Mucosa of descending colon (tissue), 3 donors: Measurements from ENCODE around the gene UNC5C. TPM values are rescaled to one million over a fixed set of nuclear protein-coding genes. Genes with fewer than 3 reads are reported as not detected.

Experiments
- ATAC-seq: fragments of 200-7000 bp; cut with Tn5 transposase; one replicate; pipeline ENCODE4 v1.9.1; 2020; ENCODE audit warnings: mild to moderate bottlenecking, moderate library complexity
- DNase-seq, 3 donors: peaks; one replicate each; pipeline ENCODE4 v3.0.0-alpha.2; 2020
- H3K36me3 ChIP-seq: fragments of 200-600 bp; one replicate; pipeline ENCODE4 v1.8.0; 2021; ENCODE audit warnings: low read depth, mild to moderate bottlenecking
- H3K4me1 ChIP-seq: fragments of 200-600 bp; one replicate; pipeline ENCODE4 v1.8.0; 2021; ENCODE audit warnings: low read depth, mild to moderate bottlenecking
- H3K4me3 ChIP-seq: fragments of 200-600 bp; one replicate; pipeline ENCODE4 v1.8.0; 2021; ENCODE audit warnings: mild to moderate bottlenecking
- H3K9me3 ChIP-seq: fragments of 200-600 bp; one replicate; pipeline ENCODE4 v1.8.0; 2021; ENCODE audit warnings: mild to moderate bottlenecking
- CTCF ChIP-seq: fragments of 200-600 bp; IDR thresholded peaks from one replicate; pipeline ENCODE4 v1.8.0; 2022; ENCODE audit warnings: antibody characterized with exemption, mild to moderate bottlenecking
- intact Hi-C, 2 donors: fragments of 100-400 bp; cut with DNase I in 1 of 2; cut with micrococcal nuclease in 1 of 2; formaldehyde crosslinking; loops; one replicate each; pipeline versions ENCODE4 v1.11.0 to v1.11.1; 2022; cut with DNase I, micrococcal nuclease
- total RNA-seq, 3 donors: library from RNA; stranded (reverse); fragmentation: NEBNext Ultra II Directional in 2 of 3; extraction: Animal tissue kit (Norgen Biotek cat#: 25700) in 2 of 3; gene quantifications; one replicate each; pipeline versions ENCODE4 v1.2.1 to v1.2.4, GENCODE V29; 2021 to 2023
- donor health status: DM: no; HTN: no; CAD: no; lungs with moderate emphysema.
- donor health status: DM: no; HTN: no; CAD: no.
- donor health status: DM: no; HTN: yes; CAD: no.

The UNC5C gene
- total RNA-seq, 3 donors from 2014 or later, result 3.1 to 7.2 (median 4.6) TPM

DNA sequence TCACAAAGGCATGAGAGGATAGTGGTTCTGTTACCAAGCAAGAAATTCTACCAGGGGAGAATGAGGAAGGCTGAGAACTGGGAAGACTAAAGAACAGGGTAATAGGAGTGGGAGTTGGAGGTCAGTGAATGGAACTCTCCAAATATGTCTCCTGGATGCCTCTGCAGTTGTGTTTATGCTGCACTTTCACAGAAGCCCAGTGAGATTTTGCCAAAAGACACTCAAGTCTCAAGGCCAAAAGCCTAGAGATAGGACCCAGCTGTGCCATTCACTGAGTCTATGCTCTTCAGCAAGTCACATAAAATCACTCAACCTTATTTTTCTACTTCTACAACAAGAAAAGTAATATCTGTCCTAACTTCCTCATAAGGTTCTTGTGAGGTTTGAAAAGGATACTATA, 285.4 kb downstream of the UNC5C start:
- H3K9me3 ChIP-seq, result no peaks in the 10 kb centered on the region
- DNase-seq (no peak), ATAC-seq (no peak)
- no peaks in the 10 kb centered on the region for H3K36me3 ChIP-seq
- intact Hi-C loops, result no loop called here
- TF ChIP-seq CTCF, result no peak
- no peak overlapping the region for H3K4me3 ChIP-seq
- no peaks in the 10 kb centered on the region for H3K4me1 ChIP-seq

DNA sequence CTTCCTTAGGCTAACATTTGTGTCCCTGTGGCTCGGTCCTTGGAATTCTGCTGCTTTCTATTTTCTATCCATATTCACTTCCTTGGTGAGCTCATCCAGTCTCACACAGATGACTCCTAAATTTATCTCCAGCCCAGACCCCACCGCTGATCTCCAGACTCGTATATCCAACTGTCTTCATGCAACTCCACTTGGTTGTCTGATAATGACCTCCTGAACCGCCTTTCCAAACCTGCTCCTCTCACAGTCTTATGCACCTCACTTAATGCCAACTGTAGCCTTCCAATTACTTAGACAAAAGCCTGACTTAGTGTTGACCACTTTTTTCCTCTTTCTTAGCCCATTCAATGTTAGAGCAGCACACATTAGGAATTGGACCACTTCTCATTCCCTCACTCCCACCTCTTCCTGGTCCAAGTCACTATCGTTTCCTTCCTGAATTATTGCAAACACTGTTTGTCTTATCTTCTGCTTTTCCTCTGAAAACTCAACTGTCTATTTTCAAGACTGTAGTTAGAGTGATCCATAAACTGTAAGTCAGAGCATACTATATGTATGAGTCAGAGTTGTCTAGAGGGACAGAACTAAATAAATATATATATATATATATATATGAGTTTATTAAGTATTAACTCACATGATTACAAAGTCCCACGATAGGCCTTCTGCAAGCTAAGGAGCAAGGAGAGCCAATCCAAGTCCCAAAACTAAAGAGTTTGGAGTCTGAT, 292.5 kb downstream of the UNC5C start:
- intact Hi-C loops, result no loop called here
- TF ChIP-seq CTCF, result no peak
- DNase-seq (no peak), ATAC-seq (no peak)
- Histone ChIP-seq H3K4me3 (no peak overlapping the region), H3K9me3 (no peaks in the 10 kb centered on the region), H3K4me1 (no peaks in the 10 kb centered on the region), H3K36me3 (no peaks in the 10 kb centered on the region)

DNA sequence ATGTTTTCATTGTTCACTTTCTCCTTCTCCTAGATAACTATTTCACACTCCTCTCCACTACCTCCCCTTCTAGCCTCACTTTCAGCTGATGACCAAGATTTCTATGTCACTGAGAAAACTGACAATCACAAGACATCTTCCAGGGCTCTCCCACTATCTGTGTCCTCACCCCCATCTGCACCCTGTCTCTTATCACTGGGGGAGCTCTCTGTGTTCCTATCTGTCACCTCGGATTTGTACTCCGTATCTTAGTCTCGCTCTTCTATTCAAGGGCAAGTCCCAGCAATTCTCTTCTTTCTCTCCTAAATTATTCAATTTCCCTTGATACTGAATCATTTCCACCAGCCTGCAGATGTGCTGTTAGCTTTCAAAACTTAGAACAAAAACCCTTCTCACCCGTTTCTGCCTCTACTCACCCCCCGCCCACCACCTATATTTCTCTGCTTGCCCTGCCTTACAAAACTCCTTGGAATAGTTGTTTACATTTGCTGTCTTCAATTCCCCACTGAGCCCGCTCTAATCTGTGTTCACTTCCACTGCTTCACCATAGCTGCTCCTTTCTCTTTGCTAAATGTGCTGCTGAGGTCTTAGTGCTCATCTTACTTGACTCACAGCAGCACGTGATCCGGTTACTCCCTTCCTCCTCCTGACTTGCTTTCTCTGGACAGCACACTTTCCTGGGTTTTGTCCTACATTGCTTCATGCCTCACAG, 293.2 kb downstream of the UNC5C start:
- Histone ChIP-seq H3K9me3 (no peaks in the 10 kb centered on the region), H3K36me3 (no peaks in the 10 kb centered on the region), H3K4me1 (no peaks in the 10 kb centered on the region), H3K4me3 (no peak overlapping the region)
- TF ChIP-seq CTCF, result no peak
- ATAC-seq (no peak), DNase-seq (no peak)
- intact Hi-C loops, result no loop called here

- DNase-seq (no peak), ATAC-seq (no peak)
- H3K4me3 ChIP-seq, result no peak overlapping the region
- TF ChIP-seq CTCF, result no peak
- no peaks in the 10 kb centered on the region for H3K9me3 ChIP-seq
- no peaks in the 10 kb centered on the region for H3K4me1 ChIP-seq
- H3K36me3 ChIP-seq, result no peaks in the 10 kb centered on the region
- intact Hi-C loops, result no loop called here
Observed at GRCh38 chr4:95251568-95251967, 297.2 kb downstream of the UNC5C start.

DNA sequence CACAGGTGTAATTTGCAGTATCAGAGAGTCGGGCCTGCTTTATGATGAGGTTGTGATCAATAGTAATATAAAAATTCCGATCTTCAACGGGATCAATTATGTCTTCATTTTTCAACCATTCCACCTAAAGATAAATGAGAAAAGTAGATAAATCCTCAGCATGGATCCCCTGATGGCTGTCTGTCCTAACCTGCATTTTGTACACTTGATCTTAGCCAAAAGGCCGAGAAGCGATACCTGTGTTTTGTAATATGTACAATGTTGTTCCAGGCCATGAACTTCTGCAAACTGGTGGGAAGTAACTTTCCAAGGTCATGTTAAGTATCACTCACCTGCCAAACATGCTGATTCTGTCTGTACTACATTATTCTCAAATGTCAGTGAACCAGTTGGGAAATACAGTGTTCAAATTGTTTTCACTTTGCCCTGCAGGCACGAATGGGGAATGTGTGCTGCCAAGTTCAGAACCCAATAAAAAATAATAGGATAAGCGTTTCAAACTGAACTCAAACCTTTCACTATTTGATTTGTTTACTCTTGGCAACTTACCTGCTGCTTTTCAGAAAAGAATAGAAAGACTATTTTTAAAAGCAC, 298.1 kb downstream of the UNC5C start:
- H3K4me1 ChIP-seq, result no peaks in the 10 kb centered on the region
- no peaks in the 10 kb centered on the region for H3K9me3 ChIP-seq
- intact Hi-C loops, result no loop called here
- no peaks in the 10 kb centered on the region for H3K36me3 ChIP-seq
- DNase-seq (no peak), ATAC-seq (peak; percentile 45)
- no peak overlapping the region for H3K4me3 ChIP-seq
- no peak for TF ChIP-seq CTCF
